ENCODE results near the gene TCOF1.

The TCOF1 gene

GRCh38 chr5:150411245-150411979, 53.9 kb downstream of the TCOF1 start:
- ATAC-seq, result 0 out of 3 replicates have a peak, but pooled peaks have one; percentile 5
- TF ChIP-seq ZNF70 (CRISPR knock-in tag; IDR thresholded peaks at IDR 0.05), result no peak
- no peak for TF ChIP-seq TOX (CRISPR knock-in tag; IDR thresholded peaks at IDR 0.05; ENCODE audit: borderline replicate concordance)
- no peak for TF ChIP-seq PATZ1 (CRISPR knock-in tag; IDR thresholded peaks at IDR 0.05; ENCODE audit: borderline replicate concordance)
- TF ChIP-seq ARNTL (CRISPR knock-in tag; IDR thresholded peaks at IDR 0.05; ENCODE audit: borderline replicate concordance, low read depth), result no peak
- TF ChIP-seq ISL1 (CRISPR knock-in tag; IDR thresholded peaks at IDR 0.05), result no peak
- no peak for TF ChIP-seq POU6F1 (CRISPR knock-in tag; IDR thresholded peaks at IDR 0.05; ENCODE audit: borderline replicate concordance, low read depth)
- no peak for TF ChIP-seq CSRNP3 (CRISPR knock-in tag; IDR thresholded peaks at IDR 0.05)
- no peak for TF ChIP-seq OSR1 (CRISPR knock-in tag; IDR thresholded peaks at IDR 0.05)
- no peak for TF ChIP-seq ZNF8 (CRISPR knock-in tag; IDR thresholded peaks at IDR 0.05)
- no peak for TF ChIP-seq GLIS3 (CRISPR knock-in tag; IDR thresholded peaks at IDR 0.05)
- TF ChIP-seq BACH2 (CRISPR knock-in tag; IDR thresholded peaks at IDR 0.05; ENCODE audit: borderline replicate concordance), result no peak
- no peak for TF ChIP-seq ZC3H10 (CRISPR knock-in tag; IDR thresholded peaks at IDR 0.05)
- no peak for TF ChIP-seq TSHZ2 (CRISPR knock-in tag; IDR thresholded peaks at IDR 0.05)
- TF ChIP-seq ZNF565 (CRISPR knock-in tag; conservative IDR thresholded peaks at IDR 0.05; ENCODE audit: low read depth), result no peak
- TF ChIP-seq TCF4 (CRISPR knock-in tag; IDR thresholded peaks at IDR 0.05; ENCODE audit: borderline replicate concordance), result no peak
- TF ChIP-seq SNAI2 (CRISPR knock-in tag; IDR thresholded peaks at IDR 0.05), result no peak
- TF ChIP-seq ZFP30 (CRISPR knock-in tag; IDR thresholded peaks at IDR 0.05), result no peak

GRCh38 chr5:150412319-150413175, 55.0 kb downstream of the TCOF1 start, which contains the start of gene CD74:
Gene CD74, minus strand, starts transcription at chr5:150412910. Its CDS starts 161 bp downstream, at chr5:150412749.
- TF ChIP-seq ZNF8 (CRISPR knock-in tag; IDR thresholded peaks at IDR 0.05) (no peak), GLIS3 (CRISPR knock-in tag; IDR thresholded peaks at IDR 0.05) (no peak), BACH2 (CRISPR knock-in tag; IDR thresholded peaks at IDR 0.05; ENCODE audit: borderline replicate concordance) (no peak), CSDC2 (CRISPR knock-in tag; IDR thresholded peaks at IDR 0.05) (no peak), ESRRG (CRISPR knock-in tag; IDR thresholded peaks at IDR 0.05) (no peak), ZNF565 (CRISPR knock-in tag; conservative IDR thresholded peaks at IDR 0.05; ENCODE audit: low read depth) (no peak), ZFP3 (CRISPR knock-in tag; IDR thresholded peaks at IDR 0.05) (no peak), ZFP30 (CRISPR knock-in tag; IDR thresholded peaks at IDR 0.05) (no peak), PPARA (CRISPR knock-in tag; IDR thresholded peaks at IDR 0.05; ENCODE audit: borderline replicate concordance) (no peak), TSHZ2 (CRISPR knock-in tag; IDR thresholded peaks at IDR 0.05) (no peak), TOX (CRISPR knock-in tag; IDR thresholded peaks at IDR 0.05; ENCODE audit: borderline replicate concordance) (no peak), ZNF70 (CRISPR knock-in tag; IDR thresholded peaks at IDR 0.05) (no peak), OSR1 (CRISPR knock-in tag; IDR thresholded peaks at IDR 0.05) (no peak), ARNTL (CRISPR knock-in tag; IDR thresholded peaks at IDR 0.05; ENCODE audit: borderline replicate concordance, low read depth) (no peak), CSRNP3 (CRISPR knock-in tag; IDR thresholded peaks at IDR 0.05) (no peak), RARB (CRISPR knock-in tag; IDR thresholded peaks at IDR 0.05) (no peak)
- peak; percentile 36; the same call in 2 of the 3 replicates for ATAC-seq
